ENCODE results near the gene ODAD3.
A peak's percentile ranks its signal among the peaks of the same experiment; 100 is the strongest.
"Not testable (repeated sequence)": the region's sequence is repeated elsewhere in the genome, so short reads cannot be mapped to it uniquely, and the experiment has no call there.

ODAD3 gene

DNA sequence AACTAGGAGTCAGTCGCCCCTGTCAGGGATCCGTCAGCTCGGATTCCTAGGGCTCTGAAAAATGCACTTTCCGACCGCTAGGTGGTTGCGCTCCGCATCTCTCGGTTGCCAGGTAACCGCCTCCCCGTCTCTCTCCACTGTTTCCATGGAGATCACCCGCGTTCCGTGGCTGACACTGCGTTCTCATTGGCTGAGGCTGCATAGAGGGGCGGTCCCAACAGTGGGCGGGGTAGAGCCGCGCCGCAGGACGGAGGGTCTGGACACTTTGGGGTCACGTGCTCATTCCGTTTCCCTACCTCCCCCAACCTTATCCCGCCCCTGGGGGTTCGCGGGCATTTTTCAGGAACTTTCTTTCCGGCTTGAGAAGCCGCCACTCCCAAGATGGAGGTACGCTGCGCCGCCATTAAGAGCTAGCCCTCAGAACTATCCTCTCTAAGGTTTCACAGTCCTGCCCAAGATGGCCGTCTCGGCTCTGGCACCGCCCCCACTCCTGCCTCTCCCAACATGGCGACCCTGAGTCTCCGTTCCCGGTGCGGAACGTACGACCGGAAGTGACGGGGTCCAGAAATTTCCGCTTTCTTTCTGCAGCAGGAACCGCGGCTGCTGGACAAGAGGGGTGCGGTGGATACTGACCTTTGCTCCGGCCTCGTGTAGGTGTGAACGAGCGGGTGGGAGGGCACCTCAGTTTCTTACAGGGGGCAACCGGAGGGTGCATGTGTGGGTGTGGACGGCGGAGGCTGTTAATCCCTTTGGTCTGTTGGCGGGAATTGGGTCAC, at the start of gene ODAD3, which contains the start of gene PRKCSH:
TSS of gene ODAD3 (minus strand) at position 65 of the 776 bp plus-strand sequence. CDS start 105 bp downstream, outside the sequence.
TSS of gene PRKCSH (plus strand) at position 579 of the 776 bp plus-strand sequence. CDS start 483 bp downstream, outside the sequence.
- DNase-seq = peak; percentile 100

DNA sequence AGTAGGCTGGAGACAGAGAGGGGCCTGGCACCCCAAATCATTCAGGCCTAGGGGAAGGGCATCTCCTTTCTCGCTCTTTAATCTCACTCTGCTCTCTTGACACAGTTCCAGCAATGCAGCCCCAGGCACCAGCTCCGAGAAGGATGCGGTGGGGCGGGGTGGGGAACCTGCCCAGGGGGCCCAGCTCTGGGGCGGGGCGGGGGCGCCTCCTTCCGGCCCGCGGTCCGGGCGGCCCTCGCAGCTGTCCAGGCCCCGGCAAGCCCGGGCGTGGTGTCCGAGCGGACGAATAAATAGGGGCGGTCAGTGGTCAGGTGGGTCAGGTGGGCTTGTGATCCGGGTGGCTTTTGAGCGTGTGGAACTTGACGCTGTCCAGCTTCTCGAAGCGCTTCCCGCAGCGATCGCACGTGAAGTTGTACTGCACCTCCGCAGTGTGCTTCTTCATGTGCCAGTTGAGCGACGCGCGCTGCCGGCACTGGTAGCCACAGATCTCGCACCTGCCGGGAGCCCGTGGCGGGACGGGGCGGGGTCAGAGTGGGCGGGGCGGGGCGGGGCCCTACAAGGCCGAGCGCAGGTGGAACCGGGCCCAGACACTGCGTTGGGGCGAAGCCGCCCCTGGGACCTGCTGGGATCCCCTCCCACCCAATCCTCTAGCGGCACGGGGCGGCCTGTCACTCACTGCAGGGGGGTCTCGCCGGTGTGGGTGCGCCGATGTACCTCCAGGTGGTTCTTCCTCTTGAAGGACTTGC, 48.6 kb upstream of the ODAD3 start:
- DNase-seq = no peak

GRCh38 chr19:11482384-11483050, 47.6 kb upstream of the ODAD3 start:
- DNase-seq = peak; percentile 94

DNA sequence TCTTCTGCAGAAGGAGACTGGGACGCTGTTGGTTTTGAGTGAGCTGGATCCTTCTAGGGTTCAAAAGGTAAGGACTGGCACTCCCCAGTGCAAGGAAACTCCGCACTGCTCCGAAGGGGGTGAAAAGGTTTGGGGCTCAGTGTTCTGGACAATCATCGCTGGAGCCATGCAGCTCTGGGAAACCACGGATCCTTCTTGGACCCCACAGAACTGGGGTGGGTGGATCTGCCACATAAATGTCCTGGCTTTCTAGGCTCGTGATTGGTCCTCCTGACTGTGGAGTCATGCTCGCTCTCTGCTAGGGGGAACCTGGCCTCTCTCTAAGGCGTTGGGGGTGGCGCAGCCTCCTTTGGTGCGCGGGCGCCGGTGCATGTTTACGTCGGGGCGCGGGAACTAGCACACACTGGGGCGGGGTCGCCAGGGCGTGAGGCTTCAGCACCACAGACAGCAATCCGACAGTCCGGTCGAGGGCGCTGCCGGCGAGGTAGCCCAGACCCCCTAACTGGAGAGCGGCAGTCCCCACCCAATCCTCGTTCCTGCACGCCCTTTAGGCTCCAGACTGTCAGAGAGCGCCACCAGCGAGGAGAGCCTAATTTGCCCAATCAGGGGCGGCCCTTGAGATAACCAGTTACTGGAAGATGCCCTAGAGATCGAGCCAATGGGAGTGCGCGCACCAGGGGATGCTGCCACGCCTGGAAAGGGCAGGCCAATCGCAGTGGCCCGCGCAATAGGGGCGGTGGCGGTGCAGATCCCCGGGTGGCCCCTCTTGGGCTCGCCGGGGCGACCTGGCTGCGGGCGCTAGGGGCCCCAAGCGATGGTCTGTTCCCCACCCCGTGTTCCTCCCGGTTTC, 46.8 kb upstream of the ODAD3 start:
- peak; percentile 95 for DNase-seq

DNA sequence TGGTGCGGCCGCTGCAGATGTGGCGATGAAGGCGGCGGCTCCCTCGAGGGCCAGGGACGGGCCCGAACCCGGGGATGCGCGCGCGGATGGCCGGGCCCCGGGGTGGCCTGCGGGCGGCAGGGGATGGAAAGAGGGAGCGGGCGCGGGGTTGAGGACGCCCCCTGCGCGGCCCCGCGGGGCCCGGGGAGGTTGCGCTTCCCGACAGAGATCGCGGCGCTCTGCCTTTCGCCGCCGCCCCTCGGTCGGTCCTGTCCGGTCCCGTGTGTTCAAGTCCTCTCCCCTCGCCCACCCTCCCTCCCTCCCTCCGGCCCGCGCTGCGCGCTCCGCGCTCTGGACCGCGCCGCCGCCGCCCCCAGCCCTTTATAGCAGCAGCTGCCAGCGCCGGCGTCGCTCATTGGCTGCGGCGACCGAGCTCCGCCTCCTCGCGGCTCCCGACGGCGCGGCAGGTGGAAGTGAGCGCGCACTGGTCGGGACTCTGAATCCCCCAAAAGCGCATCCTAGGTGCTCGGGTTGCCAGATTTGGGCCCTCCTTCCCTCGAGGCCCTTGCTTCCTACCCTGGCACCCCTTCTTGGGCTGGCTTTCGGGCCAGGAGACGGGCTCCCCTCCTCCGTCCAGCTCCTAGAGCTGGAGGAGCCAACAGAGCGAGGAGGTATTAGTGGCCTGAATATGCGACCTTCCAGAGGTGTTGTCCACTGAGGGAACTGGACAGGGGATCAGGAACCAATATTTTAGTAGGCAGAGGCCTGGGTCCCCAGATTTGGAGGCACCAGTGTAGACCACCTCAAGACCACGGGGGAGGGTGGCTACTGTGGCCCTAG, 46.0 kb upstream of the ODAD3 start, which contains the start of gene ELAVL3:
TSS of gene ELAVL3 (minus strand) at position 332 of the 819 bp plus-strand sequence. CDS start 438 bp downstream, outside the sequence.
- no peak for DNase-seq

DNA sequence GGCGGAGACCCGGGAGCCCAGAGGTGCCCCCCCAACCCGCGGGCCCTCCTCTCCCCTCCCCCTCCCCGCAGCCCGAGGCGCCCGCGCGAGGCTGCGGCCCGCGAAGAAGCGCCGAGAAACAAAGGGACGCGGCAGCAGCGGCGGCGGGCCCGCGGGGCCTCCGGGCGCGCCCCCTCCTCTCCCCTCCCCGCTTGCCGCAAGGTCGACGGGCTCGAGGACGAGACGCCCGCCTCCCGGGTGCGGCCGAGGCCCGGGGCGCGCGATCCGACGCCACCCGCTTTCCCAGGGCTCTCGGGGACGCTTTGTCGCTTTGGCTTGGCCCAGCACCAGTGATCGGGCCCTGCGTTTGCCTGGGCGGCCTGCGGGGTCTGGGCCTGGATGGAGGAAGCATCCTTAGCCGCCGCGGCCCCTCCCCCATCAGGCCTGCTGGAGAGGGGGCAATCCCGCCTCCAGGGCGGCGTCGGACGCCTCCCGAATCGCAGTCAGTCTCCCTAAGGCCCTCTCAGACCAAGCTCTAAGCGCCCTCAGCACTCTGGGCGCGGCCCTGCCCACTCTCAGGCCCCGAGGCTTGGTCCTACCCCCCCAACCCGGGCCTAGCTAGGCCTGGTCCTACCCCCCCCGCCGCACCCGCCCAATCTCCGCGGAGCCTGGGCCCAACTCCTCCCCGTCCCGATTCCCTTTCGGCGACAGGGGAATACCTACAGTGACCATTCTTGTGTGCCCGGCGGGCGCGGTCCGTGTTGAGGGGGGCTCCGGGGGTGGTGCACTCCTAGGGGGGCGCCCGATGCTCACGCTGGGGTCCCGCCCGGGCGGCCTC, 45.2 kb upstream of the ODAD3 start:
- no peak for DNase-seq

GRCh38 chr19:11479090-11479897, 44.4 kb upstream of the ODAD3 start:
- DNase-seq = peak; percentile 74

- DNase-seq = peak; percentile 81
Measured at GRCh38 chr19:11478167-11479089, 43.5 kb upstream of the ODAD3 start.

GRCh38 chr19:11475861-11476260, 40.9 kb upstream of the ODAD3 start:
- DNase-seq = no peak

DNA sequence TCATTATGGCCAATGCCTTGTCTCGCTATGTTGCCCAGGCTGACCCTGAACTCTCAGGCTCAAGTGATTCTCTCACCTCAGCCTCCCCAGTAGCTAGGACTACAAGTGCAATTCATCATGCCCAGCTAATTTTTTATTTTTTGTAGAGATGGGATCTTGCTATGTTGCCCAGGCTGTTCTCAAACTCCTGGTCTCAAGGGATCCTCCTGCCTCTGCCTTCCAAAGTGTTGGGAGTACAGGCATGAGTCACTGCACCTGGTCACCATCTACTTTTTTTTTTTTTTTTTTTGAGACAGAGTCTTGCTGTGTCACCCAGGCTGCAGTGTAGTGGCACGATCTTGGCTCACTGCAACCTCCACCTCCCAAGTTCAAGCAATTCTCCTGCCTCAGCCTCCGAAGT, 40.4 kb upstream of the ODAD3 start:
- not testable (repeated sequence) for DNase-seq

- DNase-seq = no peak
Measured at GRCh38 chr19:11473725-11474124, 38.8 kb upstream of the ODAD3 start.

GRCh38 chr19:11468266-11468845, 33.4 kb upstream of the ODAD3 start:
- DNase-seq = not testable (repeated sequence)

DNA sequence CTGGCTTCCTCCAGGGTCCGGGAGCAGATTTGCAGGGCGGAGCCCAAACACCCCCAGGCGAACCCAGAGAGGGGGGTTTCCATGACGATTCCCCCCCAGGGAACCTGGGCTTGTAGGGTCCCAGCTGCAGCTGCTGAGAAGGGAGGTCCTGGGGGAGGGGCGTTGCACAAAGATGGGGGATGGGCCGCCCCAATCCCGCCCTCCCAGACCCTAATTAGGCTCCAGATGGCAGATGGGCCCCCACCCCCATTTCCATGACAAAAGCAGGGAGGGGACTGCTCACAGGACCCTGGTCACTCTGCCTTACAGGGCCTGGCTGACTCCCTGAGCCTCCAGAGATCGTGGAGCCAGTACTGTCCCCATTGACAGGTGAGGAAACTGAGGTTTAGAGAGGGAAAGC, 30.7 kb upstream of the ODAD3 start:
- DNase-seq = no peak

DNA sequence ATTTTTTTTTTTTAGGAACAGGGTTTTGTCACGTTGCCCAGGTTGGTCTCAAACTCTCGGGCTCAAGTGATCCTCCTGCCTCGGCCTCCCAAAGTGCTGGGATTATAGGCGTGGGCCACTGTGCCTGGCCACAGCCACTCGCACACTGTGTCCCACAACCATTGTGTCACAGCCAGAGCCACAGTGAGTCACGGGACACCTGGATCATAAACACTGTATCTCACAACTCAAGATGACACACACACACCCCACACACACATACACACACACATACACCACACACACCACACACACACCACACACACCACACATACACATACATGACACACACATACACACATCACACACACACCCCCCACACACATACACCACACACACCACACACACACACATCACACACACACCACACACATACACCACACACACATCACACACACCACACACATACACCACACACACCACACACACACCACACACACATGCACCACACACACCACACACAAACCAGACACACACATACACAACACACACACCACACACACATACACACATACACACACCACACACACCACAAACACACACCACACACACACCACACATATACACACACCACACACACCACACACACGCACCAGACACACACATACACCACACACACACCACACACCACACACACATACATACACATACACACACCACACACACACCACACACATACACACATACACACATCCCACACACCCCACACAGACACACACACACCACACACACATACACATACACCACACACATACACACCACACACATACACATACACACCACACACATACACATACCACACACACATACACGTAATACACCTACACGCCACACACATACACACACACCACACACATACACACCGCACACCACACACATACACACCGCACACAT, 29.7 kb upstream of the ODAD3 start:
- DNase-seq = no peak

GRCh38 chr19:11463391-11463790, 28.5 kb upstream of the ODAD3 start:
- DNase-seq = no peak

- DNase-seq = no peak
Measured at GRCh38 chr19:11461453-11461852, 26.5 kb upstream of the ODAD3 start.

- DNase-seq = no peak
Measured at GRCh38 chr19:11460207-11460606, 25.3 kb upstream of the ODAD3 start.
